Ascending aorta (tissue), 2 donors: ENCODE measurements around the gene LRRC8B. TPM values are rescaled to one million over a fixed set of nuclear protein-coding genes. Genes with fewer than 3 reads are reported as not detected.

Experiments
- DNase-seq, 2 donors: peaks; one replicate each; pipeline ENCODE4 v3.0.0-alpha.2; 2019; ENCODE audit warnings: low spot score in 2 of 2
- H3K27ac ChIP-seq, 2 donors: fragments of 200-600 bp; sonication (generic); one replicate each; pipeline ENCODE4 v1.5.1; 2016 to 2017; ENCODE audit warnings: mild to moderate bottlenecking in 1 of 2
- H3K27me3 ChIP-seq: fragments of 200-600 bp; sonication (generic); one replicate; pipeline ENCODE4 v1.5.1; 2017
- H3K36me3 ChIP-seq, 2 donors: fragments of 200-600 bp; sonication (generic); one replicate each; pipeline ENCODE4 v1.5.1; 2016
- H3K4me1 ChIP-seq, 2 donors: fragments of 200-600 bp; sonication (generic); one replicate each; pipeline ENCODE4 v1.5.1; 2016 to 2017; ENCODE audit warnings: mild to moderate bottlenecking in 1 of 2
- H3K4me3 ChIP-seq, 2 donors: fragments of 200-600 bp; sonication (generic); one replicate each; pipeline ENCODE4 v1.5.1; 2016 to 2017; ENCODE audit warnings: mild to moderate bottlenecking in 1 of 2
- H3K9me3 ChIP-seq, 2 donors: fragments of 200-600 bp; sonication (generic); one replicate each; pipeline ENCODE4 v1.5.1; 2016
- CTCF ChIP-seq, 3 experiments: fragments of 200-600 bp in 2 of 3; fragments of 450-650 bp in 1 of 3; sonication (generic) in 2 of 3; IDR thresholded peaks; one replicate each; pipeline ENCODE4 v1.5.1; 2016 to 2019; ENCODE audit warnings: antibody characterized with exemption in 3 of 3, mild to moderate bottlenecking in 1 of 3, moderate library complexity in 1 of 3
- intact Hi-C: fragments of 100-400 bp; cut with DNase I; formaldehyde crosslinking; loops from one replicate; pipeline ENCODE4 v1.15.1; 2023
- total RNA-seq: library from RNA; depleted of rRNA; stranded (reverse); fragments of >200 nt; gene quantifications from one replicate; pipeline ENCODE4 v1.1.0, GENCODE V29; 2016

The LRRC8B gene
- total RNA-seq, 1 donor from 2014 or later, result 4.2 TPM

GRCh38 chr1:89484092-89485038, 40.3 kb upstream of the LRRC8B start:
- DNase-seq, result no peak
- TF ChIP-seq CTCF (IDR thresholded peaks at IDR 0.05), result no peak
- Histone ChIP-seq H3K36me3 (no peaks in the 10 kb centered on the region), H3K27me3 (no peaks in the 10 kb centered on the region), H3K9me3 (no peaks in the 10 kb centered on the region), H3K4me1 (no peaks in the 10 kb centered on the region), H3K27ac (no peak overlapping the region), H3K4me3 (no peak overlapping the region)
- intact Hi-C loops, result loop anchor here (1.0 kb wide), 1 partner anchor 115 kb away; no protein-coding TSS in a partner anchor

GRCh38 chr1:89487972-89488371, 36.7 kb upstream of the LRRC8B start:
- DNase-seq, result no peak
- H3K36me3 ChIP-seq, result no peaks in the 10 kb centered on the region
- intact Hi-C loops, result no loop called here
- H3K4me1 ChIP-seq, result no peaks in the 10 kb centered on the region
- H3K27ac ChIP-seq, result no peak overlapping the region
- no peaks in the 10 kb centered on the region for H3K27me3 ChIP-seq
- no peaks in the 10 kb centered on the region for H3K9me3 ChIP-seq
- H3K4me3 ChIP-seq, result no peak overlapping the region
- TF ChIP-seq CTCF (IDR thresholded peaks at IDR 0.05), result no peak

- Histone ChIP-seq H3K4me1 (no peaks in the 10 kb centered on the region), H3K27me3 (no peaks in the 10 kb centered on the region), H3K9me3 (no peaks in the 10 kb centered on the region), H3K27ac (no peak overlapping the region), H3K36me3 (no peaks in the 10 kb centered on the region), H3K4me3 (no peak overlapping the region)
- no peak for DNase-seq
- no peak for TF ChIP-seq CTCF (IDR thresholded peaks at IDR 0.05)
- intact Hi-C loops, result no loop called here
Observed at GRCh38 chr1:89489047-89489729, 35.4 kb upstream of the LRRC8B start.

GRCh38 chr1:89490389-89490788, 34.2 kb upstream of the LRRC8B start:
- Histone ChIP-seq H3K27me3 (no peaks in the 10 kb centered on the region), H3K27ac (no peak overlapping the region), H3K36me3 (no peaks in the 10 kb centered on the region), H3K4me1 (no peaks in the 10 kb centered on the region), H3K4me3 (no peak overlapping the region), H3K9me3 (no peaks in the 10 kb centered on the region)
- no peak for DNase-seq
- TF ChIP-seq CTCF (IDR thresholded peaks at IDR 0.05), result no peak
- intact Hi-C loops, result no loop called here

GRCh38 chr1:89499320-89499719, 25.3 kb upstream of the LRRC8B start:
- no peak for DNase-seq
- no peak overlapping the region for H3K27ac ChIP-seq
- H3K4me1 ChIP-seq, result no peaks in the 10 kb centered on the region
- no peak overlapping the region for H3K4me3 ChIP-seq
- no peaks in the 10 kb centered on the region for H3K36me3 ChIP-seq
- no peak for TF ChIP-seq CTCF (IDR thresholded peaks at IDR 0.05)
- H3K27me3 ChIP-seq, result no peaks in the 10 kb centered on the region
- H3K9me3 ChIP-seq, result no peaks in the 10 kb centered on the region
- intact Hi-C loops, result no loop called here
